Measurements from ENCODE around the gene SMG6. TPM values are rescaled to one million over a fixed set of nuclear protein-coding genes. Genes with fewer than 3 reads are reported as not detected.
A peak's percentile ranks its signal among the peaks of the same experiment; 100 is the strongest.

SMG6 gene
- total RNA-seq, 1 experiment from 2014 or later = 25.6 TPM

DNA sequence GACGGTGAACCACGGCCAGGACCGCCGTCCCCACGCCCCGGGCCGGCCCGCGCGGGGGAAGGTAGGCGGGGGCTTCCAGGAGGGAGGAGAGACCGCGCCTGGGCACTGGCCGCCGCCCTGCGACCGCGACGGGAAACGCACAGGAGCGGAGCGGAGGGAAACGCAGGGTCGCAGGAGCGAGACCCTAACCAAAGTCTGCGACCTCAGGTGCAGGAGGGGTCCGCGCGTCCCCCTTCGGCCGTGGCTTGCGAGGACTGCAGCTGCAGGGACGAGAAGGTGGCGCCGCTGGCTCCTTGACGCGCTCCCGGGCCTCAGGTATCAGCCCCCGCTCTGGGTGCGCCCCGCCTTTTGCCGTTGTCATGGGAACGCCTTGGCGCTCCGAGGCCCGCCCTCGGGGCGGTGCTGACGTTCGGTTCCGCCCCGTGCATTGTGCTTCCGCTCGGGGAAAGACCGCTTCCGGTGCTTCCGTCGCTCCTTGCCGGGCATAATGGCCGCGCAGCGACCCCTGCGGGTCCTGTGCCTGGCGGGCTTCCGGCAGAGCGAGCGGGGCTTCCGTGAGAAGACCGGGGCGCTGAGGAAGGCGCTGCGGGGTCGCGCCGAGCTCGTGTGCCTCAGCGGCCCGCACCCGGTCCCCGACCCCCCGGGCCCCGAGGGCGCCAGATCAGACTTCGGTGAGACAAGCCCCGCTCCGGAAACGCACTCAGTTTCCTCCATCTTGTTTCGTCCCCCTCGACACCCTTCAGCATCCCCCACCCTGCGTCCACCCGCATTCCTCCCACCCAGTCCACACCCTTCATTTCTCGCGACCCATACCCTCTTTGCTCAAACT lies 261.8 kb downstream of the SMG6 start, which contains the start of gene OVCA2:
Gene OVCA2 (plus strand): TSS at position 462 of the 829 bp plus-strand sequence. CDS start 26 bp downstream, at position 488.
- peak within 1 kb of the TSS; percentile 90 for H3K4me3 Mint-ChIP-seq
- ATAC-seq = peak; percentile 87
- H3K9me3 Mint-ChIP-seq = no peaks in the 10 kb centered on the region
- peaks cover 10% of the 10 kb centered on the region for H3K36me3 Mint-ChIP-seq
- ChIA-PET POLR2A (interaction anchor here (1.0 kb wide), 1 partner anchor 133 kb away, joined by 3 read pairs; no protein-coding TSS in a partner anchor), CTCF (interaction anchor here (0.6 to 2.3 kb wide), 7 partner anchors 12 to 203 kb away, joined by 3 to 8 read pairs (median 4); partner anchors contain the start of gene RTN4RL1)
- DNase-seq (ENCODE audit: low spot score) = peak; percentile 97
- H3K27ac Mint-ChIP-seq = peak within 1 kb of the TSS; percentile 65
- peaks cover 14% of the 10 kb centered on the region for H3K27me3 Mint-ChIP-seq (ENCODE audit: low read depth)
- H3K4me1 Mint-ChIP-seq = peaks cover 4% of the 10 kb centered on the region
- TF ChIP-seq FOXK1 (CRISPR knock-in tag; IDR thresholded peaks at IDR 0.05) = peak; percentile 67; the same call in 1 of the 2 replicates
- TF ChIP-seq GABPB1 (CRISPR knock-in tag; IDR thresholded peaks at IDR 0.05) = peak; percentile 75
- TF ChIP-seq, protein P1, sequence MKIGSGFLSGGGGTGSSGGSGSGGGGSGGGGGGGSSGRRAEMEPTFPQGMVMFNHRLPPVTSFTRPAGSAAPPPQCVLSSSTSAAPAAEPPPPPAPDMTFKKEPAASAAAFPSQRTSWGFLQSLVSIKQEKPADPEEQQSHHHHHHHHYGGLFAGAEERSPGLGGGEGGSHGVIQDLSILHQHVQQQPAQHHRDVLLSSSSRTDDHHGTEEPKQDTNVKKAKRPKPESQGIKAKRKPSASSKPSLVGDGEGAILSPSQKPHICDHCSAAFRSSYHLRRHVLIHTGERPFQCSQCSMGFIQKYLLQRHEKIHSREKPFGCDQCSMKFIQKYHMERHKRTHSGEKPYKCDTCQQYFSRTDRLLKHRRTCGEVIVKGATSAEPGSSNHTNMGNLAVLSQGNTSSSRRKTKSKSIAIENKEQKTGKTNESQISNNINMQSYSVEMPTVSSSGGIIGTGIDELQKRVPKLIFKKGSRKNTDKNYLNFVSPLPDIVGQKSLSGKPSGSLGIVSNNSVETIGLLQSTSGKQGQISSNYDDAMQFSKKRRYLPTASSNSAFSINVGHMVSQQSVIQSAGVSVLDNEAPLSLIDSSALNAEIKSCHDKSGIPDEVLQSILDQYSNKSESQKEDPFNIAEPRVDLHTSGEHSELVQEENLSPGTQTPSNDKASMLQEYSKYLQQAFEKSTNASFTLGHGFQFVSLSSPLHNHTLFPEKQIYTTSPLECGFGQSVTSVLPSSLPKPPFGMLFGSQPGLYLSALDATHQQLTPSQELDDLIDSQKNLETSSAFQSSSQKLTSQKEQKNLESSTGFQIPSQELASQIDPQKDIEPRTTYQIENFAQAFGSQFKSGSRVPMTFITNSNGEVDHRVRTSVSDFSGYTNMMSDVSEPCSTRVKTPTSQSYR (CRISPR knock-in tag; IDR thresholded peaks at IDR 0.05) = peak; percentile 61; the same call in 1 of the 2 replicates
- 0 out of 2 replicates have a peak, but pooled peaks have one; percentile 39 for TF ChIP-seq ETV6 (CRISPR knock-in tag; IDR thresholded peaks at IDR 0.05)
- TF ChIP-seq CREM (CRISPR knock-in tag; IDR thresholded peaks at IDR 0.05) = 0 out of 2 replicates have a peak, but pooled peaks have one; percentile 46
- TF ChIP-seq, protein P2, sequence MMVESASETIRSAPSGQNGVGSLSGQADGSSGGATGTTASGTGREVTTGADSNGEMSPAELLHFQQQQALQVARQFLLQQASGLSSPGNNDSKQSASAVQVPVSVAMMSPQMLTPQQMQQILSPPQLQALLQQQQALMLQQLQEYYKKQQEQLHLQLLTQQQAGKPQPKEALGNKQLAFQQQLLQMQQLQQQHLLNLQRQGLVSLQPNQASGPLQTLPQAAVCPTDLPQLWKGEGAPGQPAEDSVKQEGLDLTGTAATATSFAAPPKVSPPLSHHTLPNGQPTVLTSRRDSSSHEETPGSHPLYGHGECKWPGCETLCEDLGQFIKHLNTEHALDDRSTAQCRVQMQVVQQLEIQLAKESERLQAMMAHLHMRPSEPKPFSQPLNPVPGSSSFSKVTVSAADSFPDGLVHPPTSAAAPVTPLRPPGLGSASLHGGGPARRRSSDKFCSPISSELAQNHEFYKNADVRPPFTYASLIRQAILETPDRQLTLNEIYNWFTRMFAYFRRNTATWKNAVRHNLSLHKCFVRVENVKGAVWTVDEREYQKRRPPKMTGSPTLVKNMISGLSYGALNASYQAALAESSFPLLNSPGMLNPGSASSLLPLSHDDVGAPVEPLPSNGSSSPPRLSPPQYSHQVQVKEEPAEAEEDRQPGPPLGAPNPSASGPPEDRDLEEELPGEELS (CRISPR knock-in tag; IDR thresholded peaks at IDR 0.05) = peak; percentile 78; the same call in 1 of the 2 replicates
- TF ChIP-seq ZNF232 (CRISPR knock-in tag; IDR thresholded peaks at IDR 0.05) = peak; percentile 33; the same call in 1 of the 2 replicates
- peak; percentile 94 for TF ChIP-seq SP1 (CRISPR knock-in tag; conservative IDR thresholded peaks at IDR 0.05)
- TF ChIP-seq, protein P3, sequence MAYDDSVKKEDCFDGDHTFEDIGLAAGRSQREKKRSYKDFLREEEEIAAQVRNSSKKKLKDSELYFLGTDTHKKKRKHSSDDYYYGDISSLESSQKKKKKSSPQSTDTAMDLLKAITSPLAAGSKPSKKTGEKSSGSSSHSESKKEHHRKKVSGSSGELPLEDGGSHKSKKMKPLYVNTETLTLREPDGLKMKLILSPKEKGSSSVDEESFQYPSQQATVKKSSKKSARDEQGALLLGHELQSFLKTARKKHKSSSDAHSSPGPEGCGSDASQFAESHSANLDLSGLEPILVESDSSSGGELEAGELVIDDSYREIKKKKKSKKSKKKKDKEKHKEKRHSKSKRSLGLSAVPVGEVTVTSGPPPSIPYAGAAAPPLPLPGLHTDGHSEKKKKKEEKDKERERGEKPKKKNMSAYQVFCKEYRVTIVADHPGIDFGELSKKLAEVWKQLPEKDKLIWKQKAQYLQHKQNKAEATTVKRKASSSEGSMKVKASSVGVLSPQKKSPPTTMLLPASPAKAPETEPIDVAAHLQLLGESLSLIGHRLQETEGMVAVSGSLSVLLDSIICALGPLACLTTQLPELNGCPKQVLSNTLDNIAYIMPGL (CRISPR knock-in tag; IDR thresholded peaks at IDR 0.05) = peak; percentile 68; the same call in 1 of the 2 replicates
- TF ChIP-seq GRHL2 (CRISPR knock-in tag; IDR thresholded peaks at IDR 0.05; ENCODE audit: insufficient replicate concordance, severe bottlenecking) = no peak
- TF ChIP-seq ZNF671 (CRISPR knock-in tag; IDR thresholded peaks at IDR 0.05) = no peak
- TF ChIP-seq SMAD4 (CRISPR knock-in tag; IDR thresholded peaks at IDR 0.05) = no peak
- no peak for TF ChIP-seq NFYB (CRISPR knock-in tag; conservative IDR thresholded peaks at IDR 0.05; ENCODE audit: low read depth)
- TF ChIP-seq, protein P4, sequence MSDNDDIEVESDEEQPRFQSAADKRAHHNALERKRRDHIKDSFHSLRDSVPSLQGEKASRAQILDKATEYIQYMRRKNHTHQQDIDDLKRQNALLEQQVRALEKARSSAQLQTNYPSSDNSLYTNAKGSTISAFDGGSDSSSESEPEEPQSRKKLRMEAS (CRISPR knock-in tag; IDR thresholded peaks at IDR 0.05) = peak; percentile 82
- TF ChIP-seq USF1 (CRISPR knock-in tag; IDR thresholded peaks at IDR 0.05) = 0 out of 2 replicates have a peak, but pooled peaks have one; percentile 18
- TF ChIP-seq ZNF317 (CRISPR knock-in tag; IDR thresholded peaks at IDR 0.05; ENCODE audit: borderline replicate concordance, low read depth) = no peak
- TF ChIP-seq ZBTB21 (CRISPR knock-in tag; IDR thresholded peaks at IDR 0.05; ENCODE audit: borderline replicate concordance) = peak; percentile 57; the same call in 1 of the 2 replicates
- peak; percentile 58; the same call in 1 of the 2 replicates for TF ChIP-seq MYBL2 (CRISPR knock-in tag; IDR thresholded peaks at IDR 0.05)
- TF ChIP-seq, protein P5, sequence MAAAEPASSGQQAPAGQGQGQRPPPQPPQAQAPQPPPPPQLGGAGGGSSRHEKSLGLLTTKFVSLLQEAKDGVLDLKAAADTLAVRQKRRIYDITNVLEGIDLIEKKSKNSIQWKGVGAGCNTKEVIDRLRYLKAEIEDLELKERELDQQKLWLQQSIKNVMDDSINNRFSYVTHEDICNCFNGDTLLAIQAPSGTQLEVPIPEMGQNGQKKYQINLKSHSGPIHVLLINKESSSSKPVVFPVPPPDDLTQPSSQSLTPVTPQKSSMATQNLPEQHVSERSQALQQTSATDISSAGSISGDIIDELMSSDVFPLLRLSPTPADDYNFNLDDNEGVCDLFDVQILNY (CRISPR knock-in tag; IDR thresholded peaks at IDR 0.05) = peak; percentile 50; the same call in 1 of the 2 replicates
- TF ChIP-seq SMAD3 (CRISPR knock-in tag; IDR thresholded peaks at IDR 0.05; ENCODE audit: borderline replicate concordance) = 0 out of 2 replicates have a peak, but pooled peaks have one; percentile 51
- TF ChIP-seq, protein P6, sequence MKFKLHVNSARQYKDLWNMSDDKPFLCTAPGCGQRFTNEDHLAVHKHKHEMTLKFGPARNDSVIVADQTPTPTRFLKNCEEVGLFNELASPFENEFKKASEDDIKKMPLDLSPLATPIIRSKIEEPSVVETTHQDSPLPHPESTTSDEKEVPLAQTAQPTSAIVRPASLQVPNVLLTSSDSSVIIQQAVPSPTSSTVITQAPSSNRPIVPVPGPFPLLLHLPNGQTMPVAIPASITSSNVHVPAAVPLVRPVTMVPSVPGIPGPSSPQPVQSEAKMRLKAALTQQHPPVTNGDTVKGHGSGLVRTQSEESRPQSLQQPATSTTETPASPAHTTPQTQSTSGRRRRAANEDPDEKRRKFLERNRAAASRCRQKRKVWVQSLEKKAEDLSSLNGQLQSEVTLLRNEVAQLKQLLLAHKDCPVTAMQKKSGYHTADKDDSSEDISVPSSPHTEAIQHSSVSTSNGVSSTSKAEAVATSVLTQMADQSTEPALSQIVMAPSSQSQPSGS (CRISPR knock-in tag; IDR thresholded peaks at IDR 0.05; ENCODE audit: borderline replicate concordance, low read depth) = no peak

Measured in WTC11 (cell line).